Measurements from ENCODE around the gene KIF22. TPM values are rescaled to one million over a fixed set of nuclear protein-coding genes. Genes with fewer than 3 reads are reported as not detected.

The KIF22 gene
- polyA plus RNA-seq, 3 donors: 22.0 to 46.2 (median 28.9) TPM

GRCh38 chr16:29814592-29814991, 24.0 kb downstream of the KIF22 start:
- peaks cover 29 to 34% of the 10 kb centered on the region in 2 donors for H3K36me3 Mint-ChIP-seq
- H3K36me3 ChIP-seq (replicated peaks in 1 of 2; ENCODE audit: control insufficient read depth in 1 of 2, insufficient read depth in 2 of 2, low read length in 2 of 2): peaks cover 13 to 27% of the 10 kb centered on the region in 2 donors
- H3K9me3 Mint-ChIP-seq: peaks cover 0 to 8% (median 3%) of the 10 kb centered on the region in 7 donors
- peak overlapping the region; percentile 99 for H3K4me2 ChIP-seq (replicated peaks; ENCODE audit: extremely low read depth, low read length, poor library complexity, severe bottlenecking)
- peaks cover 21 to 32% (median 31%) of the 10 kb centered on the region in 3 donors for H3K27me3 Mint-ChIP-seq (ENCODE audit: low read depth in 3 of 3)
- no peak overlapping the region for H3K9ac ChIP-seq (ENCODE audit: insufficient read depth, low read length, poor library complexity, severe bottlenecking)
- peaks cover 36% of the 10 kb centered on the region for H3K79me2 ChIP-seq (ENCODE audit: insufficient read depth, low read length)
- peak overlapping the region in 1 of 2 donors; percentile 95 for H3K4me3 Mint-ChIP-seq
- TF ChIP-seq CTCF (IDR thresholded peaks at IDR 0.05): no peak
- H3K27ac ChIP-seq (ENCODE audit: low read depth in 1 of 2, low read length in 2 of 2): no peak overlapping the region
- H3K4me3 ChIP-seq (replicated peaks in 1 of 3; ENCODE audit: low read depth in 2 of 3, low read length in 3 of 3): peak overlapping the region in 1 of 3 experiments; percentile 88
- H3K27ac Mint-ChIP-seq: no peak overlapping the region
- WGBS (ENCODE audit: insufficient coverage): 100% methylated on average over 3 of the region's 5 CpGs
- H3K27me3 ChIP-seq (ENCODE audit: control insufficient read depth in 2 of 2, insufficient read depth in 2 of 2, low read length in 2 of 2): peaks cover 5 to 24% of the 10 kb centered on the region in 2 donors
- DNase-seq: no peak
- no peaks in the 10 kb centered on the region for H3K9me3 ChIP-seq (replicated peaks in 1 of 2; ENCODE audit: control insufficient read depth in 1 of 2, insufficient read depth in 1 of 2, low read length in 2 of 2)
- H2AFZ ChIP-seq (ENCODE audit: insufficient read depth, low read depth, low read length, poor library complexity, severe bottlenecking): peak overlapping the region; percentile 95
- peaks cover 31% of the 10 kb centered on the region for H4K20me1 ChIP-seq (ENCODE audit: insufficient read depth, low read length)
- H3K4me1 ChIP-seq (ENCODE audit: control insufficient read depth in 1 of 2, insufficient read depth in 2 of 2, low read length in 2 of 2): peaks cover 59 to 75% of the 10 kb centered on the region in 2 donors
- peaks cover 68% of the 10 kb centered on the region for H3K4me1 Mint-ChIP-seq
- intact Hi-C loops (cut with micrococcal nuclease): loop anchor here in 1 of 2 donors (10.0 kb wide), 1 partner anchor 180 kb away; the partner anchor contains the start of genes HIRIP3 and INO80E

GRCh38 chr16:29815032-29815721, 24.6 kb downstream of the KIF22 start:
- WGBS (ENCODE audit: insufficient coverage): 5% methylated on average over 21 of the region's 39 CpGs
- Mint-ChIP-seq H3K4me3 (peak overlapping the region; percentile 95 to 96), H3K36me3 (peaks cover 29 to 31% of the 10 kb centered on the region in 2 donors), H3K9me3 (peaks cover 0 to 8% (median 3%) of the 10 kb centered on the region in 7 donors), H3K27me3 (ENCODE audit: low read depth in 3 of 3) (peaks cover 21 to 32% (median 31%) of the 10 kb centered on the region in 3 donors), H3K27ac (peak overlapping the region; percentile 37 to 98 (median 96)), H3K4me1 (peaks cover 71% of the 10 kb centered on the region)
- Histone ChIP-seq H3K79me2 (ENCODE audit: insufficient read depth, low read length) (peaks cover 36% of the 10 kb centered on the region), H3K4me3 (replicated peaks in 1 of 3; ENCODE audit: low read depth in 2 of 3, low read length in 3 of 3) (peak overlapping the region; percentile 1 to 88 (median 74)), H3K27me3 (ENCODE audit: control insufficient read depth in 2 of 2, insufficient read depth in 2 of 2, low read length in 2 of 2) (peaks cover 5 to 24% of the 10 kb centered on the region in 2 donors), H3K36me3 (replicated peaks in 1 of 2; ENCODE audit: control insufficient read depth in 1 of 2, insufficient read depth in 2 of 2, low read length in 2 of 2) (peaks cover 13 to 25% of the 10 kb centered on the region in 2 donors), H2AFZ (ENCODE audit: insufficient read depth, low read depth, low read length, poor library complexity, severe bottlenecking) (peak overlapping the region; percentile 95), H3K9me3 (replicated peaks in 1 of 2; ENCODE audit: control insufficient read depth in 1 of 2, insufficient read depth in 1 of 2, low read length in 2 of 2) (no peaks in the 10 kb centered on the region), H3K4me2 (replicated peaks; ENCODE audit: extremely low read depth, low read length, poor library complexity, severe bottlenecking) (peak overlapping the region; percentile 99), H3K27ac (ENCODE audit: low read depth in 1 of 2, low read length in 2 of 2) (peak overlapping the region; percentile 20 to 83), H4K20me1 (ENCODE audit: insufficient read depth, low read length) (peaks cover 31% of the 10 kb centered on the region), H3K9ac (ENCODE audit: insufficient read depth, low read length, poor library complexity, severe bottlenecking) (peak overlapping the region; percentile 81), H3K4me1 (ENCODE audit: control insufficient read depth in 1 of 2, insufficient read depth in 2 of 2, low read length in 2 of 2) (peaks cover 59 to 75% of the 10 kb centered on the region in 2 donors)
- TF ChIP-seq CTCF (IDR thresholded peaks at IDR 0.05): no peak
- DNase-seq: peak in 1 of 3 donors; percentile 7
- intact Hi-C loops (cut with micrococcal nuclease): loop anchor here (5.0 to 10.0 kb wide), 3 partner anchors 47 to 180 kb away; partner anchors contain the start of genes CDIPT (in 1 of the 2), HIRIP3 (in 1 of the 2) and INO80E (in 1 of the 2)
